CD4-positive, alpha-beta T cell treated with Interleukin-17A for 4 hours (primary cell): ENCODE data around the gene ENKD1.

Experiments used
- DNase-seq: peaks from one replicate; pipeline ENCODE4 v3.0.0-alpha.2; 2020; ENCODE audit warnings: mixed read lengths

ENKD1 gene

GRCh38 chr16:67678354-67679023 is 11.9 kb upstream of the ENKD1 start:
- DNase-seq: no peak

DNA sequence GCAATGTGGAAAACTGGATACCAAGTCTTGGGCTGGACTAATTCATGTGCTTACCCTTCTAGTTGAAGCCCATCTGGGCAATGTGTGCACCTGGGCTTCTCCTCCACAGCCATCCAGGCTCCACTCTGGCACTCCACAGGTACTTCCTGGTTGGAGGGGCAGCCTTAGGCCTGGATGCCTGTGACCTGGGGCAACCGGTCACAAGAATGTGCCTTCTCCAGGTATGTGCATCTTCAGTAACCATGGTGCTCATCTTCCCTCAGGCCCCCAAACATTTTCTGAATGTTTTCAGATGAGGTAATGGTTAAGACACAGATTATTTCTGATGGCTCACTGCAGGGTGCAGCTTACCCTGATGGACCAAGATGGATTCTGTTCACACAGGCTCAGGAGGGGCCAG is 11.2 kb upstream of the ENKD1 start:
- no peak for DNase-seq

- no peak for DNase-seq
Measured at GRCh38 chr16:67676939-67677338, 10.4 kb upstream of the ENKD1 start.

DNA sequence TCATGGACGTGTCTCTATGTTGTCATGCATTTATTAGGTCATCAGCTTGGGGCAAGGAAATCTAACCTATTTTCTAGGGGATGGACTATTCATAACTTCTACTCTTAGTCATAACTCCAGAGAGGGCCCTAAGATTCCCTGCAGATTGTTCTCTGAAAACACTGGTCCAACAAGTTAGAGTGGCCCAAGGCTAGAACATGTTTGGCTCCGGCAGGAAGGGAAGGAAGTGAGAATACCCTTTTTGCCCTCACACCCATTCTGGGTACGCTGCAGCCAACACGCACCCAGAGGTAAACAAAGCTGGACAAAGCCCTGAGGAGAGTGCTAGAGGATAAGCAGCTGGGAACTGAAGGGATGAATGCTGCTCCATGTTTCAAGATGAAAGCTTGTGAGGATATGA is 10.0 kb upstream of the ENKD1 start:
- DNase-seq: no peak

DNA sequence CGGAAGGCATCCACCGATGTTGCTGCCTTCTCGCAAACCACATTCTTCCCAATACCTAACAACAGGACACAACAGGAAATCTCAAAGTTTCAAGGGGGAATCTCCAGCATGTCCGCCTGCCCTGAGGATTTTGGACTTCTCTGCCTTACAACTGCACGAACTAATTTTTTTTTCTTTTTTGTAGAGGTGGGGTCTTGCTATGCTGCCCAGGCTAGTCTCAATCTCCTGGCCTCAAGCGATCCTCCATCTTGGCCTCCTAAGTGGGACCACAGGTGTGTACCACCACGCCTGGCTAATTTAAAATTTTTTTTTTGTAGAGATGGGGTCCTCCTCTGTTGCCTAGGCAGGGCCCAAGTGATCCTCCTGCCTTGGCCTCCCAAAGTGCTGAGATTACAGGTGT is 9.4 kb upstream of the ENKD1 start:
- no peak for DNase-seq

GRCh38 chr16:67675579-67675935 is 9.0 kb upstream of the ENKD1 start:
- no peak for DNase-seq

DNA sequence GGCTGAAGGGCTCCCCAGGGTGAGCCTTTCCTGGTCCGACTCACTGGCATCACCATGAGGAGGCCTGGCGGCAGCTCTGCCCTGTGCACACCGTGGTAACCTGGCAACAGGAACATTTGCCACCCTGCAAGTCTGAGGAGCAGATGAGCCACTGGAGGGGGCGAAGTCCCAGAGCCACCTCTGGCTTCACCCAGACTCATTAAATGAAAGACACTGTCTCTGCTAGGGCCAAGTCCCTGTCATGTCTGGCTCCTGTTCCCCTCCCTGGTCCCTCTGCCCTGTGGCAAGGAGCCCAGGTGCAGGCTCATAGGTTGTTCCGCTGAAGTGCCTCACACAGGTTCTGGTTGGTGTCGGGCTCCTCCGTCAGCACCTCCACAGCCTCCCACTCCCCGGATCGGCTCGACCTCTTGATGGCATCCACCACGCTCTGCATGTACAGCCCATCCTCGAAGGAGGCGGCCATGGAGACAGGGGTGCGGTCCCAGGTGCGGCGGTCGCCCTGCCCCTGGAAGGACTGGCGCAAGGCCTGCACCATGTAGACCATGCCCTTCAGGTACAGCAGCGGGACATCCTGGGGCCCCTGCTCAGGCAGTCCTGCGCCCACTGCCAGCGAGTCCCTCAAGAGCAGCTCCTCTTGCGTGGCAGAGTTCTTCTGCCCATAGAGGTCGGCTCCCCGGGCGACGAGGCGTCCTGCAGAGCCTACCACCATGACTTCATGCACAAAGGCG is 8.5 kb upstream of the ENKD1 start:
- DNase-seq: no peak

- DNase-seq: no peak
Measured at GRCh38 chr16:67673712-67674580, 7.4 kb upstream of the ENKD1 start.

DNA sequence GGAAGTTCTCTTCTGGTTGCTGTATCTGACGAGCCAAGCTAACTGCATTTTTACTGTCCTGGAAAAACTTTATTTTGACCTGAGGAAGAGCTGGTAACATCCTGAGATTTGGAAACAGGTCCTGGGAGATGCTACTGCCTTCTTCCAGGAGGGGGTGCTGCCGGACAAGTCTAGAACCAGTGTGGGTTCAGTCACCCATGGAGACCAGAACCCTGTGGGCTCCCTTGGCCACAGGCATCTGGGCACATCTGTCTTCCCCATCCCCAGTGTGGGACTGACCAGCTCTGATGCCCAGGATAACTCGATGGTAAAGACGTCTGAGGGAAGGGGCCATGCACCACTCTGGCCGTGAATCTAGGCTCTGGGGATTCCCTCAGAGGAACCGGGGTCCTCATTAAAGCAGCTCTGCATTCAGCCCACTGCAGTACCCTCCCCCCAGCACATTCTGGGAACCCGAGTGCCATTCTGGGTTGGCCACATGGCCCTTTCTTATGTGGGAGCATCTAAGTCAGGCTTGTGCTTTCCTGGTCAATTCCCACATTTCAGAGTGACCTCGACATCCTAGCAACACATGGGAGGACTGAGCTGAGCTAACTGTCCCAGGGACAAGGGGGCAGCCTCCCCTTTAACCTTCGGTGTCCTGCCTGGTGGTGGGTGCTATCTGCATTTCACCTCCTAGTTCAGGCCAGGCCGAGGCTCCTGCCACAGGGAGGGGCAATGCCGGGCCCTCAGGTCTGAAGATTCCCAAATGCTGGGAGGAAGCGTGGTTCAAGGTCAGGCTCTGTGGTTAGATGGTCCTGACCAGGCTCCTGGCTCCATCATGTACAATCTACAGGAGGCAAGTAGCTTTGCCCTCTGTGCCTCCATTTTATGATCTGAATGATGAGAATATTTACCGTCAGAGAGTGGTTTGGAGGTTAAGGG is 6.5 kb upstream of the ENKD1 start:
- peak; percentile 66 for DNase-seq

GRCh38 chr16:67672306-67672705 is 5.8 kb upstream of the ENKD1 start:
- DNase-seq: no peak

- no peak for DNase-seq
Measured at GRCh38 chr16:67669499-67670101, 3.0 kb upstream of the ENKD1 start.

DNA sequence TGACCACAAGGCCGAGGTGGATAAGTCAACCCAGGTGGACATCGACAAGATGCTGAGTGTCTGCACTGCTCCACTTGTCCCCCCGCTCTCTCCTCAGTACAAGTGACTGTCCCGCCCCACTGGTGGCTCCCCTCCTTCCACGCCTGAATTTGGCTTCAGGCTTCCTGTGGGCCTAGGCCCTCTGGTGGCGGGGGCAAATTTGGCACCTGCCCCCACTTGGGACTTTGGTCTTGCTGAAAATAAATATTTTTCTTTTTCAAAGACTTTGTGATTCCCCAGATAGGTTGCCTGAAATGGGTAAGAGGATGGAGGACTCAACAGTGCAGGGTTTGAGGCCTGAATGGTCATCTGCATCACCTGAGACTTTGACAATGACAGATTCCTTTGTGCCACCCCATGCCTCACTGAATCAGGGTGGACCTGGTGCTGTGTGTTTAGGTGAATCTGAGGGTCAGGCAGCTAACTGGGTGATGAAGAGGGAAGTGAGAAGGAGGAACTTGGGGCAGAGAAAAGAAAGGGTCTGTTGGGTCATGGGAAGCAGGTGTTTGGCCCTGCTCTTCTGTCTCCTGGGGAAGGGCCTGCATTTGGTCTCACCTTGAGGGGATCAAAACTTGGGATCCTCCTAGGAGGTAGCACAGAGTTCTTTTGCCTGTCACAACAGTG is 2.1 kb upstream of the ENKD1 start:
- DNase-seq: peak; percentile 38

DNA sequence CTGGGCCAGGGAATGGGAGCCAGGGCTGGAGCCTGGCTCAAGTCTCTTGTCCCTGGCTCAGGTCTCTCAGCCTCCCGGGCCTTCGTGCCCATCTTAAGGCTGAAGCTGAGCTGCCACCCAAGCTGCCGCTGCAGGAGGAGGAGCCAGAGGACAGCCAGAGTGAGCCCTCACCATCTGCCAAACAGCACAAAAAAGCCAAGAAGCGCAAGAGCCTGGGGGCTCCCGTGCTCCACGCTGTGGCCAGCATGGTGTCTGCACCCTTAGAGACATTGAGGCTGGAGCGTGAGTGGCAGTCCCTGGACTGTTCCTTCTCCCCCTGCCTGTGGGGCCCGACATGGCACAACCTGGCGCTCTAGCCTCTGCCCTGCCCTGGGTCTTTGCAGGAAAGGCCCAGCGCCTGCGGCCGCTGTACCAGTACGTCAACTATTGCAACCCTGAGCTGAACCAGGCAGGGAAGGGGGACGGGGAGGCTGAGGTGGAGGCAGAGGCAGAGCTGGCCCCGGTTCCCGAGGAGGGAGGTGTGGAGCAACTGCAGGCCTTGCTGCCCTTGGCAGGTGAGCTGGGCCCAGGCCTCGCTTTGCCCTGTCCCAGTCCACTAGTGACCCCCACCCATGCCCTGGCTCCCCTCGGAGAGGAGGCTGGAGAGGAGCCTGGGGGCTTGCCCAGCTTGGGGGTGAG is 1.4 kb upstream of the ENKD1 start:
- DNase-seq: peak; percentile 85

GRCh38 chr16:67667453-67667816 is 885 bp upstream of the ENKD1 start:
- no peak for DNase-seq

GRCh38 chr16:67666032-67666551 is 458 bp downstream of the ENKD1 start:
- no peak for DNase-seq

GRCh38 chr16:67665598-67665997 is 952 bp downstream of the ENKD1 start:
- DNase-seq: no peak

DNA sequence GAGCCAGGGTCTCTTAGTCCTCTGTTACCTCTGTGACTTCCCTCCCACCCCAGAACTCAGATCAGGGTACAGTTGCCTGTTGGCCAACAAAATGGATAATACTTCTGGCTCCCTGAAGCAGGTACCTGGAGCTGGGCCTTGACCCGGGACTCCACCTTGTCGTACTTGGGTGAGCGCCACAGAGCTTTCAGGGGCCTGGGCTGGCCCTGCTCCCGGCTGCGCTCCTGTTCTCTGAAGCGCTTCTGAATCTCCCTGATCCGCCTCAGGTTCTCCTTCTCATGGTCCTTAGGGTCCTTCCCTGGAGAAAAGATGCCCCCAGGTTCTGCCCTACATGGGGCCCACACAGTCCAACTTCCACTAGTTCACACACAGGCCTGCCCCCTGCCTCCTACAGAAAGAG is 1.7 kb downstream of the ENKD1 start:
- DNase-seq: no peak

GRCh38 chr16:67664258-67664657 is 2.3 kb downstream of the ENKD1 start:
- no peak for DNase-seq

DNA sequence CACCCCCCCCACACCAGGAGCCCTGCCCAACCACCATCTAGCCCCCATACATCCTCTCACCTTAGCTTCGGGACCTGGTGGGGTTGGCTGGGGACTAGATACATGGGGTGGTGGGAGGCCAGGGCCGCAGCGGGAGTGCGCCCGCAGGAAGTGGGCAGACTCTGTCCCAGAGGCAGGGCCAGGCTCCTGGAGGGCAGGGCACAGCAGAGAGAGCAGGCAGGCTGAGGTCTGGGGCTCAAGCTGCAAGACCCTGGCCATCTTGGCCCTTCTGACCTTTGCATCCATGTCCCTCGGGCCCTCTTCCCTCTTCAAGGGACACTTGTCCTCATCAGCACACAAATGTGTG is 2.7 kb downstream of the ENKD1 start:
- no peak for DNase-seq

- peak; percentile 38 for DNase-seq
Measured at GRCh38 chr16:67663151-67663876, 3.2 kb downstream of the ENKD1 start.
